Thyroid gland (tissue), 4 donors: ENCODE data around the gene CCNJL.

ENCODE experiments used
- CTCF ChIP-seq, 6 experiments: fragments of 200-600 bp in 3 of 6; fragments of 450-650 bp in 3 of 6; sonication (generic) in 3 of 6; IDR thresholded peaks; one replicate each; pipeline ENCODE4 v1.5.1; 2016 to 2019; ENCODE audit warnings: antibody characterized with exemption in 6 of 6, mild to moderate bottlenecking in 2 of 6, inconsistent platforms in 1 of 6, moderate library complexity in 1 of 6
- POLR2A ChIP-seq, 2 donors: fragments of 450-650 bp; IDR thresholded peaks; one replicate each; pipeline ENCODE4 v1.6.1; 2017; ENCODE audit warnings: antibody characterized with exemption in 2 of 2, mild to moderate bottlenecking in 2 of 2, moderate library complexity in 1 of 2

GRCh38 chr5:160227012-160227411 is 85.4 kb downstream of the CCNJL start:
- TF ChIP-seq CTCF (IDR thresholded peaks at IDR 0.05) = no peak
- TF ChIP-seq POLR2A (IDR thresholded peaks at IDR 0.05) = no peak
